HG02981 (cell line): ENCODE data around the gene PLAC8L1.
"Not testable (repeated sequence)": the region's sequence is repeated elsewhere in the genome, so short reads cannot be mapped to it uniquely, and the experiment has no call there.

Experiments
- ATAC-seq: cut with Tn5 transposase; IDR thresholded peaks from one replicate; pipeline ENCODE4 v1.9.1; 2021; ENCODE audit warnings: mild to moderate bottlenecking, moderate library complexity; ENCODE audit not compliant: unreplicated experiment

PLAC8L1 gene, protein sequence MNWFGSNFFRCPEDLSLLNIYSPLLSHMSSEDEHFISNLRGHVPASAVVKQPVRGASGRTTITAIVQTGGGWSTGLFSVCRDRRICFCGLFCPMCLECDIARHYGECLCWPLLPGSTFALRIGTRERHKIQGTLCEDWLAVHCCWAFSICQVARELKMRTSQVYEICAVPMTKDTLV

DNA sequence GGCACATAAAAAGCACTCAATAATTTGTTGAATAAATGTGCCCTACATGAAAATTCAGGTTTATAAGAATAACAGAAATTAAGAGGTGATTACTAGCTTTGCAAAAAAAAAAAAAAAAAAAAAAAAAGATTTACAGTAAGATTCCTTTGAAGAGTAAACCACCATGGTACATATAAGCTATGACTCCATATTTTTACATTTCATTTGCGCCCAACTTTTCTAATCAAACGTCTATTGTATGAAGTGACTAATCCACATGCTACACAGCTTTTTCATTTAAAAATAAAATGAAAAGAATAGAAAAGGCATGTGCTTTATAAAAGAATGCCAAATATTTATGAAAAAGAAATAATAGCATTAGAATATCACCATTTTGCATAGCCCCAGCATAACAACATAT lies at the start of gene PLAC8L1:
Gene PLAC8L1 (minus strand): TSS at position 101 of the 400 bp plus-strand sequence. CDS start 1,266 bp downstream, outside the sequence.
- ATAC-seq: no peak

DNA sequence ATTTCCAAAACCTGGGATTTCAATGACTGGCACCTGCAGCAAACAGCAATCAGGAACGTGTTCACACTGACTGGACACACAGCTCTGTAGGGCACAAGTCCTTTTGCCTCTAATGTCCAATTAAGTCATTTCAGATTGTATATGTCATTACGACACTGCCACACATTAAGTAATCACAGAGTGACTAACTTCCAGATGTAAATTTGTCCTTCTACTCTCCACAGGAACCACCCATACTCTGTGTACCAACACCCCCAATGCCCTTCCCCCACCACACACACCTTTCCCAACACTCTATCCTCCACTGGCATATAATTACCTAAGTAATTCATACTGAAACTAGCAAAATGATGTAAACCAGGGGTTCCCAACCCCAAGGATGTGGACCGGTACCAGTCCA lies 46.6 kb upstream of the PLAC8L1 start:
- ATAC-seq: no peak

- ATAC-seq: no peak
Measured at GRCh38 chr5:146137967-146138403, 32.6 kb upstream of the PLAC8L1 start.

- no peak for ATAC-seq
Measured at GRCh38 chr5:146130440-146131045, 25.2 kb upstream of the PLAC8L1 start.

- ATAC-seq: no peak
Measured at GRCh38 chr5:146126068-146126467, 20.7 kb upstream of the PLAC8L1 start.

DNA sequence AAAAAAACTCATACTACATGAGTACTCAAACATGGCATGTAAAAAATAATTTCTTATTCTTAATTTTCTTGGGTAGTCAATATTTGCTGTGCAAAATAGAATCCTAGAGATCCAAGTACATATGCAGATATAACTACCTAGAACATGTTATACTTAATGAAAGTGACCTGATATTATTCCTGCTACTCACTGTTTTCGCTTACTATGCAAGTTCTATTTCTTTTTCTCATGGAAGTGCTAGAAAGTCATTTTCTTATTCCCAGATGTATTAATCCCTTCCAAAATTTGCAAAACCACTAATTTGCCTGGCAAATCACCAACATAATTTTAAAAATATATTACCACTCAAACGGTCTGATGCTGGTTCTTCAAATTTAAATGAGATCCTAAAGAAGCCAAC lies 19.2 kb upstream of the PLAC8L1 start:
- ATAC-seq: no peak

- ATAC-seq: not testable (repeated sequence)
Measured at GRCh38 chr5:146121451-146121850, 16.1 kb upstream of the PLAC8L1 start.

DNA sequence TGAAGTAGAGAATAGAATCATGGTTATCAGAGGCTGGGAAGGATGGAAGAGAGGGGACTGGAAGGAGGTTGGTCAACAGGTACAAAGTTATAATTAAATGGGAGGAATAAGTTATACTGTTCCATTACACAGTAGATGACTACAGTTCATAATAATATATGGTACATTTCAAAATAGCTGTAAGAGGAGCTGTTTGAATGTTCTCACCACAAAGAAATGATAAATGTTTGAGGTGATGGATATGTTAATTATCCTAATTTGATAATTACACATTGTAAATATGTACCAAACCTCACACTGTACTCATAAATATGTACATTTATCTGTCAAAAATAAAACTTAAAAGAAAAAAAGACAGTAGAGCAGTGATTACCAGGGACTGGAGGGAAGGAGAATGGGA lies 12.9 kb upstream of the PLAC8L1 start:
- ATAC-seq: no peak

DNA sequence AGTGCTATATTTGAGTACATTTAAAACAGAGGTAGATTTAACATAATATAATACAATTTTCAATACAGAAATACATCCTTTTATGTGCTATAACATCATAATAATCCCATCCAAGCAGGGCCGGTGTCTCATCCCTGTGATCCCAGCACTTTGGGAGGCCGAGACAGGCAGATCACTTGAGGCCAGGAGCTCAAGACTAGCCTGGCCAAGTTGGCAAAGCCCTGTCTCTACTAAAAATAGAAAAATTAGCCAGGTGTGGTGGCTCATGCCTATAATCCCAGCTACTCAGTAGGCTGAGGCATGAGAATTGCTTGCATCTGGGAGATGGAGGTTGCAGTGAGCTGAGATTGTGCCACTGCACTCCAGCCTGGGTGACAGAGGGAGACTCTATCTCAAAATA lies 11.8 kb upstream of the PLAC8L1 start:
- not testable (repeated sequence) for ATAC-seq

DNA sequence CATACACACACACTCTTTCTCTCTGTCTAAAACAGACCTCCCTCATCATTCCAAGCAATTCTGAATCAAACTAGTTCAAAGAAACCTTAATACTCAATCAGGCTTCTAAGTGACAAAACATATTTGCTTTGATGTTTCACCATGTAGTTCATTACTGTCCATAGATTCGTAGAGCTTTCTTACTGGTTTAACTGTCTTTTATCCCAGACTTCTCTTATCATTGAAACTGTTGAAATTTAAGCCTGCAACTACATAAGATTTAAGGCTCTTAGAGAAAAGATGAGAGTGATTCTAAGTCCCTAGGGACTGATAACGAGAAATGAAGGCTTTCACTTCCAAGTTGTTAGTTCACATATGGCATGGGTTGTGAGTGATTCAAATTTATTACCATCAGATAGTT lies 11.0 kb upstream of the PLAC8L1 start:
- no peak for ATAC-seq

DNA sequence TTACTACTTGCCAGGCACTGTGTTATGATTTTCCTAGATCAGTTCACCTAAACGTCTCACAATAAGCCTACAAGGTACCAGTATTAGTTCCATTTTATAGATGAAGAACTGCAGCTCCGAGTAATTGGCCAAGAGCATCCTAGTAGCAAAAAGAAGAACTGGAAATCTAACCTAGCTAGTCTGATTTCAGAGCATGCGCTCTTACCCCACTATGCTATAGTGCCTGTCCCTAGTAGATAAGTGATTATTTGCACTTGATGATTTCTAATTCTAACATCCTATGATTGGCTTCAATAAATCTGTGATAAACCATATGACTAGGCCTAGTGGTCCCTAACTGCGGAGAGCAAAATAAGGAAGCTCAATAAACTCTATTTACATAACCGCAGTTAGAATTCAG lies 7.1 kb upstream of the PLAC8L1 start:
- no peak for ATAC-seq

DNA sequence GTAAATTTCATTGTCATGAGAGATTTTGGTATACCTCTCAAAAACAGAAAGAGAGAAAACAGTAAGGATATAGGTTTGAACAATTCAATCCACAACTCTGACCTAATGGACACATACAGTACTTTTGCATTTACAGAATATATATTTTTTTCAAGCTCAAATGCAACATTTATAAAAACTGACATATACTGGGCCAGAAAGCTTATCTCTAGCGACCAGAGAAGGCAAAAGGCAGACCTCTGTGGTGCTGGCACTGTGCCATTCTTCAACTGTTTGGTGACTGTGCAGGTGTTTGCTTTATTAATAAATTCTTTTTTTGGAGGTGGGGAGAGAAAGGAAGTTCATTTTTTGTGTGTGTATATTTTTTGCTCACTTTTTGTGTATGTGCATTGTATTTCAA lies 6.0 kb upstream of the PLAC8L1 start:
- no peak for ATAC-seq

- ATAC-seq: no peak
Measured at GRCh38 chr5:146109379-146109778, 4.0 kb upstream of the PLAC8L1 start.

DNA sequence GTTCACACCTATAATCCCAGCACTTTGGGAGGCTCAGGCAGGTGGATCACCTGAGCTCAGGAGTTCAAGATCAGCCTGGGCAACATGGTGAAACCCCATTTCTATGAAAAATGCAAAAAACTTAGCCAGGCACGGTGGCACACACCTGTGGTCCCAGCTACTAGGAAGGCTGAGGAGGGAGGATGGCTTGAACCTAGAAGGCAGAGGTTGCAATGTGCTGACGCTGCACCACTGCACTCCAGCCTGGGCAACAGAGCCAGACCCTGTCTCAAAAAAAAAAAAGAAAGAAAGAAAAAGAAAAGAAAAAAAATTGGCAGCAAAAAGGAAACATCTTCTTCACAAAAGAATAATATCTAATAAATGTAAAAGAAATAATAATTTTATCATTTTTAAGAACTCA lies 3.5 kb upstream of the PLAC8L1 start:
- not testable (repeated sequence) for ATAC-seq

GRCh38 chr5:146107901-146108300 lies 2.5 kb upstream of the PLAC8L1 start:
- no peak for ATAC-seq

- ATAC-seq: no peak
Measured at GRCh38 chr5:146103594-146103993, 1.8 kb downstream of the PLAC8L1 start.

GRCh38 chr5:146101646-146102045 lies 3.7 kb downstream of the PLAC8L1 start:
- ATAC-seq: no peak

- ATAC-seq: no peak
Measured at GRCh38 chr5:146098047-146098446, 7.3 kb downstream of the PLAC8L1 start.

GRCh38 chr5:146091881-146092280 lies 13.5 kb downstream of the PLAC8L1 start:
- no peak for ATAC-seq

DNA sequence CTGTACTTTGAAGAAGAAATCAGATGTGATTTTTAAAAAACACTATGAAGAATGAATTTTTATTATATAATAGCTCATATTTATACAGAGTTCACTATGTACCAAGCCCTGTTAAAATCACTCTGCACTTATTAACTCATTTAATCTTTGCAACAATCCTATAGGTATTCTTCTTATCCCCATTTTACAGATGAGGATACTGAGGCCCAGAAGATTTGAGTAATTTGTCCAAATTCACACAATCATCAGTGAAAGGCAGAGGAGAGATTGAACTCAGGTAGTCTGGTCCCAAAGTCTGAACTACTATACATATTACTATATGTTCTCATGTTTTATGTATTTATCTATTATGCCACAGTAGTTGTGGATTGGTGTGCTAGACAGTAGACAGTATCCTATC lies 16.1 kb downstream of the PLAC8L1 start:
- ATAC-seq: no peak

GRCh38 chr5:146088098-146088497 lies 17.3 kb downstream of the PLAC8L1 start:
- ATAC-seq: no peak

DNA sequence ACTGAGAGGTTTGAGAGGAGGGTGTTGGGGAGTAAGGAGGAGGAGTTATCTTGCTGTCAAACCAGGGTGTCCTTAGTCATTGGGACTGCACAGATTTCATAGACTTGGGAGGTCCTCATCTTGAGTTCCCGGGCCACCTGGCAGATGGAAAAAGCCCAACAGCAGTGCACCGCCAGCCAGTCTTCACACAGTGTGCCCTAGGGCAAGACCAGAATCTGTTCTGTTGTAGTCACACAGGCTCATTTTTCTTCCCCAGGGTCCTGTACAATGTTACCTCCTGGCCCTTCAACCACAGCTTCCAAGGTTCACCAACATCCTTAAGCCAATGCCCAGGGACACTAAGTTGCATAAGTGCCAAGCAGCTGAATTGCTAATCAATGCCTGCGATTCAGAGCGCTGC lies 21.0 kb downstream of the PLAC8L1 start:
- no peak for ATAC-seq

DNA sequence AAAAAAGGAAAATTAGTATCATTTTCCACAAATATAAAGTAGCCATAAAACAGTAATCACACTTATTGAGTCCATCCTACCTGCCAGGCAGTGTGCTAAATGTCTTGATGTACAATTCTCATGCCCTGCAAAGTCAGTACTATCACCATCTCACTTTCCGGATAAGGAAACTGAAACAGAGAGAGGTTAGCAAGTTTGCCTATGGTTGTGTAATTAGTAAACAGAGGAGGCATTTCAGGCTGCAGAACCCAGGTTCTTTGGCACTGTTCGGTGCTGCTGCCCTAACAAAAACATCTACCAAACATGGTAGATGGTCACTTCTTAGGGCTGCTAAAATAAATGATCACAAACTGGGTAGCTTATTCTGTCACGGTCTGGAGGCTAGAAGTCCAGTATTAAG lies 22.6 kb downstream of the PLAC8L1 start:
- peak; percentile 93 for ATAC-seq
